EH (cell line): Measurements from ENCODE around the gene DCDC1.
"Not testable (repeated sequence)": the region's sequence is repeated elsewhere in the genome, so short reads cannot be mapped to it uniquely, and the experiment has no call there.

Source experiments
- DNase-seq: peaks from one replicate; pipeline ENCODE4 v3.0.0-alpha.2; 2015; ENCODE audit warnings: low read depth

The DCDC1 gene

DNA sequence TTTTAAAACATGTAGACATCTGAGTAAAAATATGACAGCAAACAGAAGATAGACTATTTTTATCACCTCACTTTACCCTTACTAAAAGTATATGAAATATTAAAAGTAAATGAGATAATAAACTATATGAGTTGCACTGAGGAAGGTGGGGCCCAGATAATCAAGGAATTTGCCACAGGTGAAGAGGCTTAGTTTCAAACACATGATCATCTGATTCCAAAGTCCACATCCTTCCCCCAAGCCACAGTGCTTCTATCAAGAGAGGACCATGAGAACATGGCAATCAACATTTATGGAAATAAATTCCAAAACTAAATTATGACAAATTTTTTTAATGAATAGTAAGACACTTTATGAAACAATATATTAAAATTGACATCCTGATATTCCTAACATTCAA lies 384.0 kb downstream of the DCDC1 start:
- DNase-seq: no peak

DNA sequence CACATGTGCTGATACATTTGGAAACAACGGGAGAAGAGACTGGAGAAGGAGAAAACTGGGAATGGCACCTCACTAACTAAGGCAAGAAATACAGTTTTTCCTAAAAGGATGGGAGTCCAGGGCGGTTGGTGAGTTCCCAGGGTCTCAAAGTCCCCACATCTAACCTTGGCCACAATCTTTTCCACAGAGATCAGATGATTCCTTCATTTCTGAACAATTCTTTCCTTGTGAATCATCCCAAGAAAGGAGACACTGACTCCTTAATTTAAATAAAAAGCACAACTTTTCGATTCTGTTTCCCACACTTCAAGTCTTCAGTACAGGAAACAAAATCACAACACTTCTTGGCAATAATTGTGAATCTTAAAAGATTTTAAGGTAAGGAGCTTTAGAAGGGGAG lies 384.7 kb downstream of the DCDC1 start:
- peak; percentile 1 for DNase-seq

DNA sequence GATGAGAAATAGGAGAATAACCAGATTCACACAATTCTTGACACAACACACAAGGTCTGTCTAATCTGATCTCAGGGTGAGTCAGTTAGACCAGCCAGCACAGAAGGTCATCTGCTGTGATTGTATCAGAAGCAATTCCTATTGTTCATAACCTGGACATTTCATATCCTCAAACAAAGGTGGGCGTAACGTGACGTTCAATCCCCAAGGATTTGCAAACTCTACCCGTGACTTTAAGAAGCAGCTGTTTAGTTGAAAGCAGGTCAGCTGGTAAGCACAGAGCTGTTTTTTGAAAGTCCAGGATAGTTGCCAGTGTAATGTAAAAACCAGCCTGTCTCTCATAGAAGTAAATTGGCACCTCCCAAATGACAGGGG lies 385.1 kb downstream of the DCDC1 start:
- no peak for DNase-seq

DNA sequence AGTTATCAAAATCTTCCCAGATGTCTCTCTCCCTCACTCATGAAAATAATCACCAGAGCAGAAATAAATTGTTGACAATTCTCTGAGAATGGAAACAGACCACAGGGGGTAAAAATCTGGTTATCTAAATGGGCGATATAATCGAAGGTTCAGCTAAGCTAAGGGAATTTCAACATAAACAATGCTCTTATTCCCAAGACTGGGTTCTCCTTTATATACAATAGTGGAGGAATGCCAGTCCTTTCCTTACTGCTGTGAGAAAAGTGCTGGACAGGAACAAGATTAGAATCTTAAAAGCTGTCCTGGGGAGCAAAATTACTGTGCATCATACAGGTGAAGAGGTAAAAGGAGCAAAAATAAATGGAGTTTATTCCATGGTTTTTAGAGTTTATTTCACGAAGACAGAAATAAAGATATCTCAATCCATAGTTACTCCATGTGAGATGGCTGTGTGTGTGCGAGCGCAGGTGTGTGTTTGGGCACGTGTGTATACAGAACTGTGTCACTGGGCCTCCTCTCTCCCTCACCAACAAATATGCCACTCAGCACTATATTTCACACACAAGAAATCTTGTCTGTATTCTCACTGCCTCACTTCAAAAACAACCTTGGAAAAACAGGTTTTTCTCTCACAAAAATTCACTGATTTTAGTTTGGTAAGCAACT lies 385.6 kb downstream of the DCDC1 start:
- DNase-seq: no peak

DNA sequence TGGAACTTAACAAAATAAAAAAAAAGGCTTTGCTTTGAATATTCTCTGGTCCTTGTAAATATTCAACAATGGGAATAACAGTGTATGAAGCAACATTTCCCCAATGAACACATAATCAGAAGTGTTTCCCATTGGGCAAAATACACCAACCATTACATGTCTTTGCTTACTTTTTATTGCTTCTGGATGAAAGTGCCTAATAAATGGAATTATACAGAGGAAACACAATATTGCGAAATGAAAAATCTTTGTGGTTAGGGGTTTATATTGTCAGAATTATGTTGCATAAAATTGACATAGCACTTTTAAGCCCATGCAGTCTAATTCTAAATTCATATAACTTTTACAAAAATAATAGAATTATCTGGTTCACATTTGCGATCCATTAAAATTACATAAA lies 386.4 kb downstream of the DCDC1 start:
- DNase-seq: no peak

DNA sequence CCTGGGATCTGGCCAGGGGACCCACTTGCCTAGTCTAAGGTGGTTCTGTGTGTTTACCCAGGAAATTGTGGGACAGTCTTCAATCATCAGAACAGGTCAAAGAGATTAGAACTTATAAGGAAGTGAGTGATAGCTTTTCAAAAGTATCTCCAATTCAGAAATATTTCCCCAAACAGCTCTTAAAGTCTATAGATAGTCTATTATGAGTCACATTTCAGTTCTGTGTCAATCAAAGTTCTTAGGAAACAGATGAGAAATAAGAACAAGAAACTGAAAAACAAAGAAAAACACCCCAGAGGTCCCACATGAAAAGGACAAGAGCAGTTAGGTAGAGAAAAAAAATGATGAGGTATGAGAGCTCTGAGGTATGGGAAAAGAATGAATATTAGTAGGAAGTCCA lies 402.0 kb downstream of the DCDC1 start:
- DNase-seq: no peak

DNA sequence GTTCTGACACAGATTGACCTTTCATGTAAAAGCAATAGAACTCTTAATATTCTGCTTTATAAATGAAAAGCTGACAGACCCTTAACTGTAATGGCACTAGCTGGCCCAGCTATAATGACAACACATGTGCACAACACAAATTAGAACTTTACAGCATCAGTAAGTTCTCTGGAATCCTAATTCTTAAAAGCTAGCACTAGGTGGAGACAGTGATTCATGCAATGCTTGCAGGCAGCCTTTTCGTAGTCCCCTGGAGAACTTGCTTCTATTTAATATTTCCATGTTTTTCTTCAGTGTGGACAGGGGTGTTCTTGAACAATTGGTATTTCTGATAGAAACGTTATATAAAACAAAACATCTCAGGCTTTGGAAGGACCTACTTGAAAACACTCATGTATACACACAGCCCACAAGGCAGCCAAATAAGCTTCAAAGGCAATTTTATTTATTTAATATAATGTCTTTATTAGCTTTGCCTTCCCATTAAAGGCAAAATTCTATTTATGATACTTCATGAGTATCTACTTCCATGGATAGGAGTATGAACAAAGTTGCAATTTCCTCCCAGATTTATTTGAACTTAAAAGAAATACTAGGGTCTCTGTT lies 409.0 kb downstream of the DCDC1 start:
- peak; percentile 5 for DNase-seq

DNA sequence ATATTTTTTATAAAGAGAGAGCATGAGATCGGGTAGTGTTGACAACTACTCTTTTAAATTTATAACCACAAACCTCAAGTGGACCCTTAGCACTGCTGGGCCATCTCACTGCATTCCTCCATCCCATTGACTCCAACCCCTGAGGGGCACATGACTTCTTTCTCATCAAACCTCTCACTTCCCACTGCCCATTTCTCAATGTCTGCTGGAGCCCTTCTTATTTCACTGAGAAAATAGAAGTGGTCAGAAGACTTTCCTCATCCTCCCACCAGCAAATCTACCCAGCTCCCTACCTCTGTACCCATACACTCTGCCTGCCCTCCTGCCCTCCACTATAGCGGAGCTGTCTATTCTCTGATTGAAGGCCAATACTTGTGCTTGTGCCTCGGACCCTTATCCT lies 412.8 kb downstream of the DCDC1 start:
- DNase-seq: no peak

DNA sequence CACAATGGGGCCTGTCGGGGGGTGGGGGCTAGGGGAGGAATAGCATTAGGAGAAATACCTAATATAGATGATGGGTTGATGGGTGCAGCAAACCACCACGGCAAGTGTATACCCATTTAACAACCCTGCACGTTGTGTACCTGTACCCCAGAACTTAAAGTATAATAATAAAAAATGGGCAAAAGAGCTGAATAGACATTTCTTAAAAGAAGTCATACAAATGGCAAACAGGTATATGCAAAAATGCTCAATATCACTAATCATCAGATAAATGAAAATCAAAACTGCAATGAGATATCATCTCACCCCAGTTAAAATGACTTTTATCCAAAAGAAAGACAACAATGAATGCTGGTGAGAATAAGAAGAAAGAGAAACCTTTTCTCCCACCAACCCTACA lies 419.7 kb downstream of the DCDC1 start:
- DNase-seq: no peak

DNA sequence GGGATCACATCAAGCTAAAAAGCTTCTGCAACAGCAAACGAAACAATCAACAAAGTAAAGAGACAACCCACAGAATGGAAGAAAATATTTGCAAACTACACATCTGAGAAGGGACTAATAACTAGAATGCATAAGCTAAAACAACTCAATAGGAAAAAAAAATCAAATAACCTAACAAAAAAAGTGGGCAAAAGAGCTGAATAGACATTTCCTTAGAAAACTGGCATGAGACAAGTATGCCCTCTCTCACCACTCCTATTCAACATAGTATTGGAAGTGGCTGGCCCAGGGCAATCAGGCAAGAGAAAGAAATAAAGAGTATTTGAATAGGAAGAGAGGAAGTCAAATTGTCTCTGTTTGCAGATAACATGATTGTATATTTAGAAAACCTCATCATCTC lies 421.8 kb downstream of the DCDC1 start:
- not testable (repeated sequence) for DNase-seq

DNA sequence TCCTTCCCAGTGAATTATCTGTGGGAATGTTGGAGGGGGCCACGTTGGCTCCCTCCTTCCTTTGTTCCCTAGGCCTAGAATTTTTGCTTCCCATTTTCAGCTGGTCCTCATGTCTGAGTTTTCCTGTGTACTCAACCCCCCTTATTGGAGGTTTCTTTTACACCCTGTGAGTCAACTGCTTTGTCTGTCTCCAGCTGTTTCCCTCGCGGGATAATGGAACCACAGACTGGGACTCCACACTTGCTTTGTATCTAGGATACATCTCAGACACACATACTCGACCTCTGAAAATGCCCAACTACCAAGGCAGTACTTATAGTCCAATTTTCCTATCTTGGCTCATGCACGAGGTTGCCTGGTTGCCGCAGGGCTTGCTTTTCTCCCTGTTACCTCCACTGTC lies 430.7 kb downstream of the DCDC1 start:
- no peak for DNase-seq

DNA sequence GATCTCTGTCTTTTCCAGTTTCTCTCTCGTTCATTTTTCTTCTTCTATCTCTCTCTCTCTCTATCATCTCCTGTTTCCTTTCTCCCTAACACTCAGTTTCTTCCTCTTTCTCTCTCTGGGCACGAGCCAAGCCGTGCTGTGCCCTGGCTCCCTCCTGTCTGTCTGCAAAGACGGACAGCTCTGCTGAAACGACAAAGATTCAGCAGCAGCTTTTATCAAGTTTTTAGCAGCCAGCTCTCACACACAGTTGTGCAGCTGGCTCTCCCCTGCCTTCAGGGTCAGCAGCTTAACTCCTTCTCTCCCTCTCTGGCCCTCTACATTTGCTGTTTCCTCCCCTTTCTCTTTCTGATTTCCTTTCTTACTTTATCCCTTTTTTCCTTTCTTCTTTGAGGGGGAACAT lies 431.4 kb downstream of the DCDC1 start:
- DNase-seq: no peak

DNA sequence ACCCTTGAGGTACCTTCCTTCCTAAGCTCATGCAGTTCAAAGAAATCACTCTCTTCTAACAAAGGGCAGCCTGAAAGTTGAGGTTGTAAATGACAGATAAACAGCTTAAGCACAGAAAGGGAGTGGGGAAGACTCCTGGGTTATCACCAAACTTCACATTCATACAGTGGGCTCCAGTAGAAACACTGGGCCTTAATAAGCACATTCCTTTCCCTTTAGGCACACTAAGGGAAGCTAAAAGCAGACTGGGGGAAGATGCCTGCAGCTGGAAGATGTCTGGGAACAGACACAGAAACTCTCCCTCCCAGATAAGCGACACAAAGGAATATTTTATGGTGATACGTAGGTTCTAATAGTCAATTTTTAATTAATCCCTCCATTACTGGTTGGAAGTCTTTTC lies 433.0 kb downstream of the DCDC1 start:
- no peak for DNase-seq

DNA sequence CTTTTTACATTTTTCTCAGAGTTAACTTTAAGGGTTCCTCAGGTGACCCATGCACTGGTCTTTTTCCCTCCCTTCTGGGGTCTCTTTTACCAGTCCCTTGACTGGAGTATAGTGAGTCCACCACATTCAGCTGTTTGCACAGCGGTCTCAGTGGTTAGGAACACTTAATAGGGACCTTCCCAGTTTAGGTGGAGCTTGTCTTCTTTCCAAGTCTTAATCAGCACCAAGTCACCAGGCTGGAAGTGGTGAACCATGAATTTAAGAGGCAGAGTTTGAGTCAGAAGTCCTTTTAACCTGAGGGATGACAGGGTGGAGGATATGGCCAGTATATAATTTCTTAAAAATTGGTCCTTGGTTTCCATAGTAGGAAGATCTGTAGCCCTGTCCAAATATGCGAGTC lies 433.7 kb downstream of the DCDC1 start:
- DNase-seq: no peak

DNA sequence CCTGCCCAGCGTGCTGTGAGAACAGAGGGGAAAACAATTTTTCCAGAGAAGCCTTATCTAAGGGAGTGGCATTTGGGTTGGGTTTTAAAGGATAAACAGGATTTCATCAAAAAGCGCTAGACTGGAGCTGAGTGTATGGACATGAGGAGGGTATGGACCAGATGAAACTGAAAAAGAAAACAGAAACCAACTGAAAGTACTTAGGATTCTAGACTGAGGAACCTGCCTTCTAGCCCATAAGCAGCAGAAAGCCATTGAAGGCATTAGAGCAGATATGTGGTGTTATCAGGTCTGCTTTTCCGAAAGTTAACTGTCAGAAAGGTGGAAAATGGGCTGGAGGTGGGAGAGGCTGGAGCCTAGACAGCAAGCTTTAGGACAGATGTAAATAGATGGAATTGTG lies 443.4 kb downstream of the DCDC1 start:
- no peak for DNase-seq

DNA sequence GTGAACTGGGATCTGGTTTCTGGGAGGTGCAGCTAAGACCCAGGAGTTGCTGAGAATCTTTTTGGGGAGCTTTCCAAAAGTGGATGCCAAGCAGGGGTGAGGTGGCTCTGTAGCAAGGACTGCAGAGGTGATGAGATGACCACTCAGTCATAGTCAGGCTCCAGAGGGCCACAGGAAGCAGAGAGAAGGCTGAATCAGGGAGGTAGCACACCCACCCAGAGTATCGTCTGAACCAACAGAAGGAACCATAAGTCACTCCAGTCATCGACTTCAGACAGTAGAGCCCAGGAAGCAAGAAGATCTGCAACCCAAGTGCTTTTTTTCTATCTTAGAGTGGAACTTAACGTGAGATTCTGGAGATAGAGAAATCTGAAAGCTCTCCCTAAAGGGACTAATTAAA lies 447.7 kb downstream of the DCDC1 start:
- DNase-seq: no peak

DNA sequence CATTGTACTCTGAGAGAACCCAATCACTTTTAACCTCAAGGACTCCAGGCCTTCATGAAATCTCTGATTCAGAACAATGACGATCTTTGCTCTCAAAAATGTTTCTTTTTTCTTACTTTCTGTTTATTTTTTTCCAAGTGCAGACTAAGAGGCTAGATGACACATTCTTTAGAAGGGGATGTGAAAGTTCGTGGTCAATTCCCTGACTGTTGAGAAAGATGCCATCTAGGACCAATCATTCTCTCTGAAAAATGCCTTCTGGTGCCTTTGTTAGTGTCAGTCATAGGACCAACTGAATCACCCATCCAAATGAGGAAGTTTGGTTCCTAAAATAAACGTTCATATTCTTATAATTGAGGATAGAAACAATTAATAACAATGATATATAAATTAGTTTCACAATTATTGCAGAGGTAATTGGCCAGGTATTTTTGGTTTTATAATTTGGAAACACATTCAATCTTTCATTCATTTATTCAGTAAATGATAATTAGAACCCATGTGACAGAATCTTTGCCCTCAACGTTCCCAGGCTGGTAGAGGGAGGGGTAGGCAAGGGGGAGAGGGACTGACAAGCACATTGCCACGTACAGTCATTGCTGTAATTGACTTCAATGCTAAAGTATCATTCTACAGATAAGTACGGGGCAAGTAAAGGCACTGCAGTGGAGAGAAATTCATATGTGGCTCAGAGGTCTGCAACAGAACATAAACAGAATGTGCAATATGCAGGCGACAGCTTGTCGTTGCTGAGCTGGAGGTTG lies 450.0 kb downstream of the DCDC1 start:
- DNase-seq: peak; percentile 6

DNA sequence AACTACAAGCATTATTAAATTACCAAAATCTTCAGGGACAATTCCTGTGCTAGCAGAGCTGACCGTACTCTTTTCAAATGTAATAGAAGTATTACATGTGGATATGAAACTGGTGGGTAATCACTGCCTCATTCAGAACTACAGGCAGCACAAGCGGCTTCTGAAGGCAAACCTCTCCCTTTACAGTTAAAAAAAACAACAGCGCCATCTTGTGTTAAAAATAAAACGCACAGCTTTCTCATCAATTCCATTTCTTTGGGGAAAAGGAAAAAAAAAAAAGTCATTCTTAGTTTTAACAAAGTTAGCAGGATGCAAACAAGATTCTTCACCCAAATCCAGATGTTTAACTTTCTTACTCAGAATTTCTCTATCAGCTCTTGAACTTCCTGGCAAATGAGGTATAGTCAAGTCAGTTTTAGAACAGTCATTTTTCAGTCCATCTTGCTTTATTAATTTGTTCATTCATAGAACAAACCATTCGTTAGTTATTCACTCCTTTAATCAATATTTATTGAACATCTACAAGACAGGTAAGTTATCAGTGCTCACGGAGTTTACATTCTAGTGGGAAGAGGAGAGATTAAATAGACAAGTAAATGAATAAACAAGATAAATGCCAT lies 451.6 kb downstream of the DCDC1 start:
- peak; percentile 44 for DNase-seq

DNA sequence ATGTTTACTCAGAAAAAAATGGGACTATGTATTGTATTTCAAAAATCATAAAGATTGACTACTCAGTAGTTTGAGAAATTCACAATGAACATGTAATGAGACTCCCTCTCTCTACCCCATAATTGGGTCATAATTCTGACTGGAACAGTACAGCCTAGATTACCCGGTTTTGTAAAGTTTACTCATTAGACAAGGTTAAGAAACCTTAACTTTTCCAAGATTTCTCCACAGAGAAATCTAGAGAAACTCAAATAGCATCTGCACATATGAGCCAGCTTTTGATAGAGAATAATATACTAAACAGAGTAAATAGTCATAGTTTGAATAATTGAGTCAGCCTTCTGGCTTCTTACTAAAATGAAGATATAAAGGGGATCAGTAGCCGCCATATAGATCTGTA lies 452.3 kb downstream of the DCDC1 start:
- no peak for DNase-seq

DNA sequence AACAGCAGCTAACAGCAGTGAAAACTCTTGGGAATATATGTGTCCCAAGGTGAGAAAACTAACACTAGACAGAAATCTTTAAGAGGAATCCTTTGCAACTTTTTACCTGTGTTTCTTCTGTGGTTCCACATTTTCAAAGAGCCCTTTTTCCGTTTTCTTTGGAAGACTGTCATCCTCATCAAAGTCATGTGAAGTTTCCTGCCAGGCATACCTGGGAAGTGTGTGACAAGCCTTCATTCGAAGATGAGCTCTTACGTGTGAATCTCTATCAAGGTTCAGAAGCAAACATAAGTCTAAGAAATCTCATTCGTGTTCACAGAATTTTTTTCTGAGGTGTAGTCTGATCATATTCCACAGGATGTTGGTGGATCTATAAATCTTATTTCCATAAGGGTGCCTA lies 452.8 kb downstream of the DCDC1 start:
- DNase-seq: no peak

DNA sequence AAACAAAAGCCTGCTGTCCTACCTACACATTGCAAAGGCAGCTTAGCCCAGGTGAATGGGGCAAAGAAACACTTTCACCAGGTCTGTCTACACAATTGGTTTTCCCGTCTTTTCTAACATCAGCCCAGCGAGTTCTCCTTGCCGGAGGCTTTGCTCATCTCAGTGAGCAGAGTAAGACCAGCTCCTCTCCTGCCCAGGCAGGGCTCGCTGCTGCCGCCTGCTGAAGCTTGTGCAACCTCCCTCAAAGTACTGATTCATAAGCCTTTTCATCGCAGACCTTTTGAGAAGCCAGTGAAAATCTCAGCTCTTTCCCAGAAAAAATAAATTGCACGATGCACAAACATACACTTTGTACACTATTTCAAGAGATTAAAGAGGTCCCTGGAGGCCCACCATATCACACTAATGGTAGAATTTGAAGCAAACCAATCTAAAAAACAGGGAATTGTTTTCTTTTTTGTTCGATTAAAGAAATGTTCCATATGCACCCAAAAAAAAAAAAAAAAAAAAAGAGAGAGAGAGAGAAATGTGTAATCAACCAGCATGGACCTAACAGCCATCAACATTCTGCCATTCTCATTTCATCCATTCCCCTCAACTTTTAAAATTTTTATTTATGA lies 455.3 kb downstream of the DCDC1 start:
- DNase-seq: peak; percentile 30

DNA sequence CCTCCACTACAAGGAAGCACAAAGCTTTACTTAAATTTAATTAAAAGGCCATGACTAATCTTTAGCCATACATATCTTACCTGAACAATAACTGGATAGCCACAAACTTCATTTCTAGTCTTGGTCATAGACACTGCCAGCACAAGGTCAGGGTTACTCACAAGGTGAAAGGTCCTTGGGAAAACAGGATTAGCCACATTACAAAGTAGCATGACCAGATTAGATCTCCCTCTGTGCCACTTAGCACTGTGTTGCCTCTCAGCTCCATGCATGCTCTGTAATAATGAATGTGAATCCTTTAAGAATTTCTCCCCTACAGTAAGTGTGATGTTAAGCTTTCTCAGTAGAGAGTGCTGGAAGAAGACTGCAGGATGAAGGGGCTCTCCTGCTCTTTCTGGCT lies 458.3 kb downstream of the DCDC1 start:
- DNase-seq: no peak

DNA sequence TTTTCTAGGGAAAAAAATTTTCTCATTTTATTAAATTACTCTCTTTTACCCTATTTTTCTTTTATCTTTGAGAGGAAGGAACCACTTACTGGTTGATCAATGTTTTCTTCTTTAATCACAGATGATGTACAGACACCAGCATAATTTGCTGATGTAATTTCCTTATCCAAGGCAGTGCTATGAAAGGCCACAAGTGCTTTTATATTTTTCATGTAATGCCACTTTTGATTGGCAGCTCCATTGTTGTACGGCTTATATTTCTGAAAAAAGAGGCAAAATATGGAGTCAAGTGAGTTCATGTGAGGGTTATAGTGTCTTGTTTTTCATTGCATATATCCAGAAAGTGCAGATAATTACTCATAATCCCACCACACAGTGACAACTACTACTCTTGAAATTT lies 460.7 kb downstream of the DCDC1 start:
- DNase-seq: no peak
